GM19372 (cell line): Measurements from ENCODE around the gene MTA3.
A peak's percentile ranks its signal among the peaks of the same experiment; 100 is the strongest.
"Not testable (repeated sequence)": the region's sequence is repeated elsewhere in the genome, so short reads cannot be mapped to it uniquely, and the experiment has no call there.

Experiments
- ATAC-seq: cut with Tn5 transposase; IDR thresholded peaks from one replicate; pipeline ENCODE4 v1.9.1; 2021; ENCODE audit warnings: mild to moderate bottlenecking, low read depth, moderate library complexity; ENCODE audit not compliant: unreplicated experiment

The MTA3 gene

DNA sequence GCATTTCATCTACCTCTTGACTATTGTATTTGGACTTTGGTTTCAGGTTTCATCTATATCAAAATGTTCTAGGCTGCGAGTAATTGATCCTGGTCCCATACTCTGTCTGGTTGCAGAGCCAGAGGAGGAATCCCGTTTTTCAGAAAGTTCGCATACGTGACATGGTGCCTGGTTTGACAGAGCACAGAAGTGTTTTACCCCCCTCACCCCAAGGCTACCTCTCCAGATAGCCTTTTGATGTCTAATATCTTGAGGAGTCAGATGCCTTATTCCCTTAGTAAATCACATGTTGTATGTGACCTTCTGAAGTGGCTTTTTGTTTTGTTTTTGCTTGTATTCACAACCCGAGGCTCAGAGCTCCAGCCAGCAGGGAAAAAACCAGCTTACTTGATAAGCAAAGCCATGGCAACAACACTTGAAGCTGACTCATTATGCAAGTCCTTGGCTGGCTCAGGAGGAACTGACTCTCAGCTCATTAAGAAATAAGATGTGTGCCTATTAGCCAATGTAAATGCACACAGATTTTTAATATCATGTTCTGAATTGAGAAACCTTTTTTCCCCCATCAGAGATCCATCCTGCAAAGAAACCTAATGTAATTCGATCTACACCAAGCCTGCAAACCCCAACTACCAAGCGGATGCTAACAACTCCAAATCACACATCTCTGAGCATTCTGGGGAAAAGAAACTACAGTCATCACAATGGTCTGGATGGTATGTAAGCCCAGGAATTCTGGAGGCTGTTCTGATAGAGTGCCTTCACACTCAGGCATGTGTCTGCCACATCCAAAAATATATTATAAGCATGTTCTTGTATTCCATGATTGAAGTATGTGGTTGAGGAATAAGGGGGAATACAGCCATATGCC is 154.1 kb downstream of the MTA3 start:
- peak; percentile 98 for ATAC-seq

DNA sequence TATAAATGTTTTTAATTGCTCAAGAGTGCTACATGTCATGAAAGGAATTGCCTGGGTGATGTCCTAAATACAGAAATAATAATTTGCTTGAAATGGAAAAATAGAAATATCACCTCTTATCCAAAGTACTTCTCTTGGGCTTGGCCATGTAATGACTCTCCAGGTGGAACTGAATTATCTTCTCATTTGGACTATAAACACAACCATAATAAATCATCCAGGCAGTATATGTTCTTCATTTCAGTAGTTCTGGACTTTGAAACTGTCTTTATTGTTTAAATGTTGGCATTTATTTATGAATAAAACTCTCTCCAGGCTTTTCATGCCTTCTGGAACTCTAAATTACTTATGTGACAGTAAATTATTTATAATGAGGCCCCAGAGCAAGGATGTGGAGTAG is 155.0 kb downstream of the MTA3 start:
- no peak for ATAC-seq

DNA sequence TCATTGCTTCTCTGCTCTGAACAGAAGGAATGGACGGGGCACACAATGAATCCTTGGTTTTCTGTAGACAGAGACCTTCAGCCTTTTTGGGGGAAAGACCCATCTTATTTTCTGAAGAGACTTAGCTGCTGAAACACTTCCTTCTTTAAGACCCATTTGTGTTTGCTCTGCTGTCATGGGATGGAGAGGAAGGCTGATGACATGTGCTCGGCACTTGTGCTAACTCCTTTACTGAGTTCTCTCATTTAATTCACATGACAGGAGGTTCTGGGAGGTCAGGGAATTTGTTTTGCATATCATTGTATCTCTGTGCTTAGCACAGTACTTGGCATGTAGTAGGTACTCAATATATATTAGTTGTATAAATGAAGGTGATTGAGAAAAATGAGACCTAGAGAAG is 156.5 kb downstream of the MTA3 start:
- no peak for ATAC-seq

DNA sequence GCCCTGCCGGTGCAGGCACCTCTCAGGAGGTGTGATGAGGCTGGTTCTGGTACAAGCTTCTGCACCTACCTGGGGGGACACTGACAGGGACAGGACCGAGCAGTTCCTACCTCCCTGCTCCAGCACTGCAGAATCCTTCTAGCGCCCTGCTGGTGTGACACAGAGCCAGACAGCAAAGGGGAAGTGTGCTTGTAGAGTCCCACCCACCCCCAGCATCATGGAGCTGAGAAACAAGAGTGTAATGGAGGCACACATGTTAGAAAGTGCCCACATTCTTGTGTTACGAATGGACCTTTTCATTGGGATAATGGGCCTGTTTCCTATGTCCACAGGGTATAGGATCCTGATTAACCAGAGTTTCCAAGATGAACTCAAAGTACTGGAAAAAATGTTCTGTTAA is 157.2 kb downstream of the MTA3 start:
- ATAC-seq: no peak

DNA sequence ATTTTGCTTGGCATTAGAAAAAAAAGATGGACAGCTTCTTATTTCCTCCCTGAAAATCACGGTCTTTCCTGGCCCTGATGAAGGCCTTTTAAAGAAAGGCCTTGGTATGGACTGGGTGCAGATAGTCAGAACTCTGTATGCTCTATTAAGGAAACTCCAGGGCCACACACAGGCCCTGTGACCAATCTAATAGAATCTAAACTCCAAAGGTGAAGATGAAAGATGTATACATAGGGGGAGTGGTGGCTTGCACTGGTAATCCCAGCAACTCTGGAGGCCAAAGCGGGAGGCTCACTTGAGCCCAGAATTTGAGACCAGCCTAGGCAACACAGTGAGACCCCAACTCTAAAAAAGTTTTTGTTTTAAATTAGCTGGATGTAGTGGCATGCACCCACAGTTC is 158.2 kb downstream of the MTA3 start:
- no peak for ATAC-seq

DNA sequence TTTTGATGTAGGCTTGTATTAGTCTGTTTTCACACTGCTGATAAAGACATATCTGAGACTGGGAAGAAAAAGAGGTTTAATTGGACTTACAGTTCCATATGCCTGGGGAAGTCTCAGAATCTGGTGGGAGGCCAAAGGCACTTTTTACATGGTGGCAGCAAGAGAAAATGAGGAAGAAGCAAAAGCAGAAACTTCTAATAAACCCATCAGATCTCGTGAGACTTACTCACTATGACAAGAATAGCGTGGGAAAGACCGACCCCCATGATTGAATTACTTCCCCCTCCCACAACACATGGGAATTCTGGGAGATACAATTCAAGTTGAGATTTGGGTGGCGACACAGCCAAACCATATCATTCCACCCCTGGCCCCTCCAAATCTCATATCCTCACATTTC is 162.9 kb downstream of the MTA3 start:
- not testable (repeated sequence) for ATAC-seq

DNA sequence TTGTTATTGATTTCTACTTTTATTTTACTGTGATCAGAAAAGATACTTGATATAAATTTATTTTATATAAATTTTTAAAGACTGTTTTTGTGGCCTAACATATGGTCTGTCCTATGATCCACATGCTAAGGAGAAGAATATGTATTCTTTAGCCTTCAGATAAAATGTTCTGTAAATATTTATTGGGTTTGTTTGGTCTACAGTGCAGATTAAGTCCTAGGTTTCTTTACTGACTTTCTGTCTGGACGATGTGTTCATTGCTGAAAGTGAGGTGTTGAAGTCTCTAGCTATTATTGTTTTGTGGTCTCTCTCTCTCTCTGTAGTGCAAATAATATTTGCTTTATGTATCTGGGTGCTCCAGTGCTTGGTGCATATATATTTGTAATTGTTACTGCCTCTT is 165.4 kb downstream of the MTA3 start:
- ATAC-seq: no peak

DNA sequence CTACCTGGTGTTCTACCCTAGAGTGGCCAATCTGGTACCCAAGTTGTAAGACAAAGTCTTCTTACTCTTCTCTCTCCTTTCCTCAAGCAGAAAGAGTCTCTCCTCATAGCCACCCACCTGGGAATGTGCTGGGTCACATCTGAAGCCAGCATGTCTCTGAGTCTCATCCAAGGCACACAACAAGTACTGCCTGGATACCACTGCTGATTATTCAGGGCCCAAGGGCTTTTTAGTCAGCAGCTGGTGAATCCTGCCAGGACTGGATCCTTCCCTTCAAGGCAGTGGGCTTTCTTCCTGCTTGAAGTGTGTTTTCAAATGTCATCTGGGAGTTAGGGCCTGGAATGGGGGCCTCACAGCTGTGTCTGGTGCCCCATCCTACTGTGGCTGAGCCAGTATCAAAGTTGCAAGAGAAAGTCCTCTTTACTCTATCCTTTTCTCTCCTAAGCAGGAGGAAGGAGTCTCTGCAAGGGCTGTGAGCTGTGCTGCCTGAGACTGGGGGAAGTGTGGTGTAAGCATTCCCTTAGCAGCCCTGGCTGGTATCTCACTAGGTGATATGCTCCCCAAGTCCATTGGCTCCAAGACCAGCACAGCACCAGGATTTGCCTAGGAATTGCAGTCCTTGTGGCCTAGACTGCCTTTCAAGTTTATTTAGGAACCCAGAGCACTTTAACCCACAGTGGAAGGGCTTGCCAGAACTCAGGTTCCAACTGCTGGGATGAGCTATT is 168.3 kb downstream of the MTA3 start:
- no peak for ATAC-seq

DNA sequence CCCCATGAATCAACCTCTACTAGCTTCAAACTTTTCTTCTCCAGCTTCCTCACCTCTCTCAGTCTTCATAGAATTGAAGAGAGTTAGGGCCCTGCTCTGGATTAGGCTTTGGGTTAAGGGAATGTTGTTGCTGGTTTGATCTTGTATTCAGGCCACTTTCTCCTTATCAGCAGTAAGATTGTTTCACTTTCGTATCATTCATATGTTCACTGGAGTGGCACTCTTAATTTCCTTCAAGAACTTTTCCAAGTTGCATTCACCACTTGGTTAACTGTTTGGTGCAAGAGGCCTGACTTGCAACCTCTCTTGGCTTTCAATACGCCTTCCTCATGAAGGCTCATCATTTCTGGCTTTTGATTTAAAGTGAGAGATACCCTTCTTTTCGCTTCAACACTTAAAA is 172.7 kb downstream of the MTA3 start:
- no peak for ATAC-seq

DNA sequence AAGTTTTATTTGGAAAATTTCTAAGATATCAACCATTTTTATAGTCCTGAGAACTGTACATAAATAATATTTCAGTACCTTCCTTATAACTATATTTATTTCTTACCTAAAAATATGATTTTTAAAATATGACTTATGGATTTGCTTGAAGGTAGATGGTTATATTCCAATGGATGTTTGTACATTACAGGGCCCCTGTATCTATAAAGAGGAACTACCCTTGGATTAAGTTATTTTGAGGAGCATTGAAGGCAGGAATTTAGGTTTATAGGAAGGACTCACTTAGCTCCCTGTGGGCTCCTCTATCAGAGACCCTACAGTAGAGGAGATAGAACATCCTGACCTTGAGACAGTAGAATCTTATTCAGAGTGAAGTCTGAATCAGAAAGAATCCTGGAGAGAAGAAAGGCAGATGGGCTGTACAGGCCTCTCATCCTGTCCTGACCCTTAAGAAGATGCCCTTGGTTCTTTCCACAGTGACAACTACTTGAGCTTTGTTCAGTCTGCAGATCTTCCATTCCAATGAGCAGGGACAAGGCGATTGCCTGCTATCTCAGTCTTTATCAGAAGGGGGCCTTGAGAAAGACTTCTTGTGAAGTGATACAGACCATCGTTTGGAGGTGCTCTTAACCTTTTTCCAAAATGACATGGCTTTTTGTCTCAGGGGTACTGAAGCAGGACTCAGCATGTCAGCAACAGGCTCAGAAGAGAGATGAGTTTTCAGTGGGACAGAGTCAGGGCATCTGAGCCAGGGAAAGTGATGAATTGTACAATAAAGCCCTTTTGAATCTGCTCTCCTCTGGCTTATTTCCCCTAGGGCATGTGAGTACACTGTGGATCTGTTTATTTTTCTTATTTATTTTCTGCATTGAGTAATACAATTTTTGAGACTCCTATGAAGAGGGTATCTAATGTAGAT is 174.6 kb downstream of the MTA3 start:
- ATAC-seq: no peak

DNA sequence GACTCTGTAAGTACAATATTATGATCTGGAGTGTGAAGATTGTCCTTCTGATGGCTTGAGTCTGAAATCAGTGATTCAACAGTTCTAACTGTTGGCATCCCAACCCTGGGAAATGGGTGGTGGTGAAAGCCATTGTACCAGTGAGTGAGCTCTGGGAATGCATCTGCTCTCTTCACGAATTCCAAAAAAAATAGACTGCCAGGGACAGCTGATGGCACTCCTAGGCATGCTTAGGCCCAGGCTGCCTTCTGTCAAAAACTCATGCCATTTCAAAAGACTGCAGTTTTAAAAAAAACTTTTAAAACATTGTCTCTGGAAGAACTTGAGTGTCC is 175.2 kb downstream of the MTA3 start:
- no peak for ATAC-seq

DNA sequence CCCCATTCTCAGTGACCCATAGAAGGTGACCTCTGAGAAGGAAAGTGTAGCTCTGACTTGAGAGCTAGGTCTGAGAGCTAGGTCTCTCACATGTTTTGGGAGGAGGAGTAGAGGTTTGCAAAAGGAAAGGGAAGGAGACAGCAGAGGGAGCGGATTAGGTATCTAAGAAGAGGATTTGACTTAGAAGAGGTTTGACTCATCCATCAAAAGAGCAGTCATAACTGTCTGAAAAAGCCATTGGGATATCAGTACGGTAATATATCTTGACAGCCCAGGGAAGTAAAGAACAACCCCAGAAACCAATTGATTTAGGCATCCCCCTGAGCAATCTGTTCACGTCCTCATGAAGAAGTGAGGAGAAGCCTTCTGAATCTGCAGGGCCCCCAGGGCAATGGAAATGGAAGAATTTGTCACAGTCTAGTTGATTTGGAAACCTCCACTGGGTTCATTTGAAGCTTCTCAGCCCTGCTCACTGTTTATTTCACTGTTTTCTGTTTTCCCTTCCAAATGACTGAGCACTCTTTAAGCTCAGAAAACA is 176.2 kb downstream of the MTA3 start:
- no peak for ATAC-seq

DNA sequence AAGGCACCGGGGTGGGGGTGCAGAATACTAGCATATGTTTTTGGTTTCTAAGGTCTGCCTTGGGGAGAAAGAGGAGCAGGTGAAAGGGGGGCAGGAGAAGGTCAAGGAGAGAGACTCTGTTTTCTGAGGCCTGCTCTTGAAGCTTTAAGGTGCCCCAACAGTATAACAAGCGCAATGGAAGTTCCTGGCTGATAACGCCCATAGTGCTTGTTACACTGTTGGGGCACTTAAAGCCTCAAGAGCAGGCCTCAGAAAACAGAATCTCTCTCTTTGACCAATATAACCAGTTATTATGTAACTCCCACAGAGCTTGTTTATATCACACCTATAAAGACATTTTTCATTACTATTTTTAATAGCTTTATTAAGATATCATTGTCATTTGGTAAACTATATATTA is 179.0 kb downstream of the MTA3 start:
- no peak for ATAC-seq

DNA sequence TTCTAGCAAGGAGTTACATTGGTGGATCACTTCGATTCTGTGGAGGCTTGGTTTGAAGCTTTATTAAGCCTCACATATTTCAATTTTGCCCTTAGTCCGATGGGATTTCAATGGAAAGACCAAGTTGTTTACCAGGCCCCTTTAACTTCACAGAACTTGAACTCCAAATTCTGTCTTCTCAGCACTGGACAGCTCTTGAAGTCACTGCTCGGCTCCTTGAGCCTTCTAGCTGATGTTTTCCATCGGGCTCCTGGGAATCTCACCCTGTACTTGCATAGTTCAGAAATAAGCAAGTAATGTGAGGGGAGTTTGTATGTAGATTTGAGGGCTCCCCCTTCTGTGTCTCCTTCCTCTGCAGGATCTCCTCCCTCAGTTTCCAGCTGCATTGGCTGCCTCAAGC is 180.4 kb downstream of the MTA3 start:
- ATAC-seq: no peak

DNA sequence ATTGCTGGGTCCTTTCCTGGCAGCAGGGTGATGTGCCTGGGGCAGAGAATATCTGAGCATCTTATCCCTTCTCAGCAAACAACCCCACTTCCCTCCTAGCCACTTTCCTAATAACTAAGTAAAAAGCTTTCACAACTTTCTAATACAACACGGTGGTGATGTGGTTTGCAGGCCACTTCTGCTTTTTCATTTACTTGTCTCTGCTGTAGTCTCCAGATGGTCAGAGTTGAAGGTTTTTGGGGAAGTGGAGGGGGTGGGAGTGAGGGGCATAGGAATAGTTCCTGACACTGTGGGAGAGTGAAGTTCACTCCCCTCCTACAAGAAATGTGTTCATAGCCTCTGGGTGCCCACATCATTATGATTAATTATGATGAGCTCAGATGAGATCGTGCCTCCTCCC is 183.9 kb downstream of the MTA3 start:
- peak; percentile 73 for ATAC-seq

DNA sequence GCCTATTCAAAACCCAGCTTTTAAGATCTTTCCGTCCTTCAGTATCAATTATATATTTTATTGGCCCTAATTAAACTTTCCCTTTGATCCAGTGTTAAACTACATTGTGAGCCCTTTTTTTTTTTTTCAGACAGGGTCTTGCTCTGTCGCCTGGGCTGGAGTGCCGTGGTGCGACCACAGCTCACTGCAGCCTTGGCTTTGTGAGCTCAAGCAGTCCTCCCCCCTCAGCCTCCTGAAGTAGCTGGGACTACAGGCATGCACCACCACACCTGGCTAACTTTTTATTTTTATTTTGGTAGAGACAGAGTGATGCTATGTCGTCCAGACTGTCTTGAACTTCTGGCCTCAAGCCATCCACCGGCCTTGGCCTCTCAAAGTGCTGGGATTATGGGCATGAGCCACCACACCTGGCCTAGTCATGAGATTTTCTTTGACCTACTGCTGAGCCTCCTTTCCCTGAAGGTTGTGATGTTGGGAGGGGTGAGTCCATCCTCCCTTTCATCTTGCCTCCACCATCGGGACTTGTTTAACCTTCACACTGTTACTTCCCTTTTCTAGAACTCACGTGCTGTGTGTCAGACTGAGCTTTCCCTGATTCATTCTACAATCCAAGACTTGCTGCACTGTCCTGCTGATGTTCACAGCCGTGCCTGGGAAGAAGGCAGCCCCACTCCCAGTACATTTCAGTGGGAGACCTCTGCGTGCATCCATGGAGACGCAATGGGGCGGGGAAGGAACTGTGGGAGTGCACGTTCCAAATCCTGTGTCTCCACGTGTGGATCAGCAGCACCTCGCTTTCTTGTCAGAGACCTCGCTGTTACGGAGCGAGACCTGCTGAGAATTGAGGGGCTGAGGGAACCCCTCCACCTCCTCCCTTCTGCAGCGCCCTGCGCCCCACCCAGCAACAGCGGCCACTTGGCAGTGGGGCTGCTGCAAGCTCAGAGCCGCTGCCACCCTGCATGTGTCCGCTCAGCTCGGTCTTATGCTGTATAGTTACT is 184.7 kb downstream of the MTA3 start:
- ATAC-seq: no peak

DNA sequence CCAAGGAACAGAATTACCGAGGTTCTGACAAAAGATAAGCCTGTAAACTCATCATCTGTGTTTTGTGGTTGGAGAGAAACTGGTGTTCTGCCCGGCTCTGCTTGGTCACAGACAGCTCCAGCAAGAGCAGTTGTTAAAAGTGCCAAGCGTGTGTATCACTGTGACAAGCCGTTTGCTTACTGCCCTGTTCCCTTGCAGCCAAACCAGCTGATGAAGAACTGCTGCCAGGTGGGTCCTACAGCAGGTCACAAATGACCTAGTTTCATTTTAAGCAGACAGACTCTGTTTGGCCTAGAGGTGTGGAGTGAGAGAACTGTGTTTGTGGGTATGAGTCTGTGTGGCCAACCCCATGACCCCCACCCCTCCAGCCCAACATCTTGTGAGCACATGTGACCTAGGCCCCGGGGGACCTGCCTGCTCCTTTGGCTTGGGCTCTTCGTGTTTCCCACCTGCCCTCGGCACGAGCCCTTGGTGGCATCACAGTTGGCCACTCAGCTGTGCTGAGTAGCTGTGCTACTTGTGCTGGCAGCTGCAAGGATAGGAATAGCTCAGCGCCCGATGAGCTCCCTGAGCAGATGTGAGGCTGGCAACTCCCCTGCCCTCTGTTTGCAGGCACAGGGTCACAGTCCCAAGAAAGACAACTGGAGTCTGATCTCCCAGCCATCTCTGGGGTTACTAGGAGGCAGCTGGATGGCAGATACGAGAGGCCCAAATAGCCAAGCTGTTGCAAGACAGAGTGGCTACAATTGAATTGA is 185.8 kb downstream of the MTA3 start:
- ATAC-seq: no peak

DNA sequence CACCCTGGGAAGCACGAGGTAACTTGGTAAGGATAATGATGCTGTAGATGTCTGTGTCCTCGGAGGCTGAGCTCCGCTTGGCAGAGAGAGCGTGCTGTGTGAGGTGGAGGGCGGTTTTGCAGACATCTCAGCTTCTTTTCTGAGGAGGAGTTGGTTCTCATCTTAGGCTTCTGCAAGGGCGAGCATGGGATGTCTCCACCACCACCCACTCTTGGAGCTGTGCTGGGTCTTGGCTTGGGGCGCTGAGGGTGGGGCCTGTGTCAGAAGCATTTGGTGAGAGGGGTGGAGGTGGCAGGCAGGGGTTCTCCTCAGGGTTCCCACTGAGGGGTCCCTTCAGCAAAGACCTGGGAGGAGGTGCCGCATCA is 186.3 kb downstream of the MTA3 start:
- no peak for ATAC-seq
